Measurements from ENCODE around the gene CDH4. TPM values are rescaled to one million over a fixed set of nuclear protein-coding genes. Genes with fewer than 3 reads are reported as not detected.

CDH4 gene
- polyA plus RNA-seq, 1 experiment: 1.5 TPM

DNA sequence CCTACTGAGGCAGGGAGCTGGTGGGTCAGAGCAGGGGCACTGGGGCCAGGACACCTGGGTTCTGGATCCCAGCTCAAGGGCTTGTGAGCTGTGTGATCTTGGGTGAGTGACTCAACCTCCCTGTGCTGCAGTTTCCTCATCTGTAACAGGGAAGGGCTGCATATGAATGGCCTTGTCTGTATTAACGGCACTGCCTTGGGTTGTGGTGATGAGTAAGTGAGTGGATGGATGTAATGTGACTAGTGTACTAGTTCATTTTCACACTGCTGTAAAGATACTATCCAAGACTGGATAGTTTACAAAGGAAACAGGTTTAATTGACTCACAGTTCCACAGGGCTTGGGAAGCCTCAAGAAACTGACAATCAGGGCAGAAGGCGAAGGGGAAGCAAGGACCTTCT, 580.1 kb downstream of the CDH4 start:
- no peaks in the 10 kb centered on the region for H3K36me3 ChIP-seq (ENCODE audit: control insufficient read depth, insufficient read depth, low read length)
- TF ChIP-seq, protein P1, sequence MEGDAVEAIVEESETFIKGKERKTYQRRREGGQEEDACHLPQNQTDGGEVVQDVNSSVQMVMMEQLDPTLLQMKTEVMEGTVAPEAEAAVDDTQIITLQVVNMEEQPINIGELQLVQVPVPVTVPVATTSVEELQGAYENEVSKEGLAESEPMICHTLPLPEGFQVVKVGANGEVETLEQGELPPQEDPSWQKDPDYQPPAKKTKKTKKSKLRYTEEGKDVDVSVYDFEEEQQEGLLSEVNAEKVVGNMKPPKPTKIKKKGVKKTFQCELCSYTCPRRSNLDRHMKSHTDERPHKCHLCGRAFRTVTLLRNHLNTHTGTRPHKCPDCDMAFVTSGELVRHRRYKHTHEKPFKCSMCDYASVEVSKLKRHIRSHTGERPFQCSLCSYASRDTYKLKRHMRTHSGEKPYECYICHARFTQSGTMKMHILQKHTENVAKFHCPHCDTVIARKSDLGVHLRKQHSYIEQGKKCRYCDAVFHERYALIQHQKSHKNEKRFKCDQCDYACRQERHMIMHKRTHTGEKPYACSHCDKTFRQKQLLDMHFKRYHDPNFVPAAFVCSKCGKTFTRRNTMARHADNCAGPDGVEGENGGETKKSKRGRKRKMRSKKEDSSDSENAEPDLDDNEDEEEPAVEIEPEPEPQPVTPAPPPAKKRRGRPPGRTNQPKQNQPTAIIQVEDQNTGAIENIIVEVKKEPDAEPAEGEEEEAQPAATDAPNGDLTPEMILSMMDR (IDR thresholded peaks at IDR 0.05; ENCODE audit: insufficient read depth, low read depth, low read length): no peak
- no peaks in the 10 kb centered on the region for H3K27me3 ChIP-seq (ENCODE audit: control insufficient read depth, insufficient read depth, low read length)
- POLR2A ChIA-PET: no interaction called here
- CTCF ChIA-PET: no interaction called here
- no peak overlapping the region for H3K4me3 ChIP-seq (ENCODE audit: low read depth, low read length)
- no peak for DNase-seq (ENCODE audit: low read depth)

DNA sequence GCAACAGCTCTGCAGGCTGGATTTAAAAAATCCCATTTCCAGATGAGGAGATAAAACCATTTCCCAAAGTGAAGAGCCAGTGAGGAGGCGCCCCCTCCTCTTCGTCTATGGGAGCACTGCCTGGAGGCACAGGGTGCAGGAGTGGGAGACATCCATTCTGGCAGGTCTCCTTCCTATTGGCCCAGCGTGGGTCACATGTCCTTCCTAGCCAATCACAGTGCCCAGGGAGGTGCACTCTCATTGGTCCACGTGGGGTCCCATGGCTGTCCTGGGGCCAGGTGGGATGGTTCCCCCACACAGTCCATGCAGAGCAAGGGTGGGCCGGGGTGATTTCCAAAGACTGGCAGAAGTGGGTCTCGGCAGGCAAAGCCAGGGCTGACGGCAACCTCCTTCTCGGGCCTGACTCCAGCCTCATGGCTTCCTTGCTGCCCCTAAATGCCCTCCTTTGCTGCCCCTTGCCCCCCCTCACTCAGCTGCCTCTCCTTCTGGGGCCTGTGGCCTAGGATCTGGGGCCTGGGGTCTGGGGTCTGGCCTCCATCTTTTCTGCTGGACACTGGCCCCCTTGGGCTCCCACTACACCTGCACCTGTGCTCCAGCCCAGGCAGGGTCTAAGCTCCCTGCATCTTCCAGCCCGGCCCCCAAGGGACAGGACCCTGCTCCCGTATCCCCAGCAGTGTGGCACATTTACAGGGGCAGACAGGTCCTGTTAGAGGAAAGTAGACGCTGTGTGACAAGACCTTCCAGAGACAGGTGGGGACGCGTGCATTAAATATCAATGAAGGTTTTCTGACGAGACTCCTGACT, 581.9 kb downstream of the CDH4 start:
- Histone ChIP-seq H3K27me3 (ENCODE audit: control insufficient read depth, insufficient read depth, low read length) (no peaks in the 10 kb centered on the region), H3K36me3 (ENCODE audit: control insufficient read depth, insufficient read depth, low read length) (no peaks in the 10 kb centered on the region), H3K4me3 (ENCODE audit: low read depth, low read length) (no peak overlapping the region)
- no peak for DNase-seq (ENCODE audit: low read depth)
- CTCF ChIA-PET: no interaction called here
- POLR2A ChIA-PET: no interaction called here
- TF ChIP-seq, protein P1 (IDR thresholded peaks at IDR 0.05; ENCODE audit: insufficient read depth, low read depth, low read length): no peak

GRCh38 chr20:61835301-61835700, 583.2 kb downstream of the CDH4 start:
- ChIA-PET CTCF (no interaction called here), POLR2A (no interaction called here)
- Histone ChIP-seq H3K27me3 (ENCODE audit: control insufficient read depth, insufficient read depth, low read length) (no peaks in the 10 kb centered on the region), H3K4me3 (ENCODE audit: low read depth, low read length) (no peak overlapping the region), H3K36me3 (ENCODE audit: control insufficient read depth, insufficient read depth, low read length) (no peaks in the 10 kb centered on the region)
- no peak for DNase-seq (ENCODE audit: low read depth)
- TF ChIP-seq, protein P1 (IDR thresholded peaks at IDR 0.05; ENCODE audit: insufficient read depth, low read depth, low read length): no peak

DNA sequence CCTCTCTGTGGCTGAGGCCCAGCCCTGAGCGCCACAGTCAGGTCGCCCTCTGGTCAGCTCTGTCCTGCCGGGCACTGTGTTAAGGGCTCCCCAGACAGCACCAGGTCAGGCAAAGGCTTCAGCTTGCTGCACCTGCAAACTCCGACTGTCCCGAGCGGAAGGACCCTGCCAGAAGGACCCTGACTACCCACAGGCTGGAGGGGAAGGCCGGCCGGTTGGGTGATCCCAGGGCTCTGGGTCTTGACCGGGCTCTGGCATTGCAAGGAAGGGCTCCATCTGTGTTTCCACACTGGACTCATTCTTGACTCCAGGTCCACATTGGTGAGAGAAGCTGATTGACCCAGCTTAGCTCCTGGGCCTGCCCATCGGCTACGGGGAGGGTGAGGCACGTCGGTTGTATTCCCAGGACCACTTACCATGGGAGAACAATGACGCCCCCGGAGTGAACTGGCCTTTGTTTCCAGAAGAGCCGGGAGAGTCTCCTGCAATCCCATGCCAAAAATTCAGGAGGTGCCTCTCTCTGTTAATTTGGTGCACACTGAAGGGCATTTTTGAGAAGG, 583.8 kb downstream of the CDH4 start:
- Histone ChIP-seq H3K4me3 (ENCODE audit: low read depth, low read length) (no peak overlapping the region), H3K36me3 (ENCODE audit: control insufficient read depth, insufficient read depth, low read length) (no peaks in the 10 kb centered on the region), H3K27me3 (ENCODE audit: control insufficient read depth, insufficient read depth, low read length) (no peaks in the 10 kb centered on the region)
- ChIA-PET POLR2A (no interaction called here), CTCF (no interaction called here)
- no peak for DNase-seq (ENCODE audit: low read depth)
- TF ChIP-seq, protein P1 (IDR thresholded peaks at IDR 0.05; ENCODE audit: insufficient read depth, low read depth, low read length): no peak

- TF ChIP-seq, protein P1 (IDR thresholded peaks at IDR 0.05; ENCODE audit: insufficient read depth, low read depth, low read length): no peak
- ChIA-PET CTCF (no interaction called here), POLR2A (no interaction called here)
- no peak overlapping the region for H3K4me3 ChIP-seq (ENCODE audit: low read depth, low read length)
- no peaks in the 10 kb centered on the region for H3K36me3 ChIP-seq (ENCODE audit: control insufficient read depth, insufficient read depth, low read length)
- DNase-seq (ENCODE audit: low read depth): no peak
- H3K27me3 ChIP-seq (ENCODE audit: control insufficient read depth, insufficient read depth, low read length): no peaks in the 10 kb centered on the region
Observed at GRCh38 chr20:61837200-61837599, 585.1 kb downstream of the CDH4 start.

All from BJ (cell line).